Testis (tissue), 2 donors: ENCODE measurements around the gene KIAA0753.
"Not testable (repeated sequence)": the region's sequence is repeated elsewhere in the genome, so short reads cannot be mapped to it uniquely, and the experiment has no call there.

ENCODE experiments used
- CTCF ChIP-seq, 3 experiments: fragments of 450-650 bp in 2 of 3; fragments of 200-600 bp in 1 of 3; sonication (generic) in 1 of 3; IDR thresholded peaks; one replicate each; pipeline ENCODE4 v1.5.1; 2016 to 2019; ENCODE audit warnings: antibody characterized with exemption in 3 of 3, mild to moderate bottlenecking in 2 of 3, moderate library complexity in 1 of 3
- POLR2A ChIP-seq: fragments of 450-650 bp; IDR thresholded peaks from one replicate; pipeline ENCODE4 v1.6.1; 2017; ENCODE audit warnings: antibody characterized with exemption, mild to moderate bottlenecking, moderate library complexity

GRCh38 chr17:6655732-6656361 lies 15.3 kb upstream of the KIAA0753 start:
- not testable (repeated sequence) for TF ChIP-seq CTCF (IDR thresholded peaks at IDR 0.05); POLR2A
